Panc1 (cell line): ENCODE measurements around the gene MAT2A.

ENCODE experiments used
- POLR2AphosphoS5 ChIP-seq: IDR thresholded peaks from 2 replicates; pipeline ENCODE4 v1.6.1; 2012; ENCODE audit warnings: mild to moderate bottlenecking, low read depth, low read length, moderate library complexity
- SIN3A ChIP-seq: IDR thresholded peaks from 2 replicates; pipeline ENCODE4 v1.6.1; 2012; ENCODE audit warnings: low read depth, mild to moderate bottlenecking, low read length, moderate library complexity, borderline replicate concordance; ENCODE audit not compliant: insufficient read depth
- TCF7L2 ChIP-seq: IDR thresholded peaks from 2 replicates; pipeline ENCODE4 v1.6.1; 2011; ENCODE audit warnings: mild to moderate bottlenecking, low read depth, low read length, inconsistent platforms
- TF ChIP-seq, protein P1 (sequence below): fragments of 450-650 bp; IDR thresholded peaks from 2 replicates; pipeline ENCODE4 v1.5.1; 2017; ENCODE audit warnings: mild to moderate bottlenecking

DNA sequence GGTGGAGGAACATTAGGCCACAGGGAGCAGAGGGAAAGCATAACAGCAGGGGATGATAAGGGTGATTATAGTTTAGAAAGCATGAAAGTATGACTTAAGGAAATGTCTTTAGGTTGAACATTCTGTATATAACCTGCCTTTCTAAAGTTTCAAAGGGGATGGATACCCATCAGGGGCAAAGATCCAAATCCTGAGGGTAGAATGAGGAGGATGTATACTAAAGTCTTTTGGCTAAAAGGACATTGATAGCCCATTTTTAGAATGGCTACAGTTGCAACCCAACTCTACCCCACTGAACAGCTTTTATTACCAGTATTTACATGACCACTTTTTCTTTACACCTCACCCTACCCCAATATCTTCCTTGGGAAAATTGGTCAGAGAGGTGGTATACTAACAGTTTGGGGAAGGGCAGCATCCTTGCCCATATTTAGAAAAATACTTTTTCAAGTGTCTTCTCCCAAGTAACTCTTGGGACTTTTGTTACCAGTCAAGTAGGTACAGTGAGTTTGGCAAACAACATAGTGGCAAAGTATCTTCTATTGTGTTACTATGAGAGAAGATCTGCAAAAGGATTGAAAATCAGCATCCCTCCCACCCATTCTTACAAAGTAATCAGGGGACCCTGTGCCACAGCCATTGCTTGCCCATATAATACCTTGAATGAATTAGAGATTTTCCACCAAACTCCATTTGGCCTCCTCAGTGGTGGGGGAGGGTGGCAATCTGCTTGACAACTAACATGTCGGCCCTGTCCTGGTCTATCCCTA lies 8.3 kb downstream of the MAT2A start:
- TF ChIP-seq, protein P1, sequence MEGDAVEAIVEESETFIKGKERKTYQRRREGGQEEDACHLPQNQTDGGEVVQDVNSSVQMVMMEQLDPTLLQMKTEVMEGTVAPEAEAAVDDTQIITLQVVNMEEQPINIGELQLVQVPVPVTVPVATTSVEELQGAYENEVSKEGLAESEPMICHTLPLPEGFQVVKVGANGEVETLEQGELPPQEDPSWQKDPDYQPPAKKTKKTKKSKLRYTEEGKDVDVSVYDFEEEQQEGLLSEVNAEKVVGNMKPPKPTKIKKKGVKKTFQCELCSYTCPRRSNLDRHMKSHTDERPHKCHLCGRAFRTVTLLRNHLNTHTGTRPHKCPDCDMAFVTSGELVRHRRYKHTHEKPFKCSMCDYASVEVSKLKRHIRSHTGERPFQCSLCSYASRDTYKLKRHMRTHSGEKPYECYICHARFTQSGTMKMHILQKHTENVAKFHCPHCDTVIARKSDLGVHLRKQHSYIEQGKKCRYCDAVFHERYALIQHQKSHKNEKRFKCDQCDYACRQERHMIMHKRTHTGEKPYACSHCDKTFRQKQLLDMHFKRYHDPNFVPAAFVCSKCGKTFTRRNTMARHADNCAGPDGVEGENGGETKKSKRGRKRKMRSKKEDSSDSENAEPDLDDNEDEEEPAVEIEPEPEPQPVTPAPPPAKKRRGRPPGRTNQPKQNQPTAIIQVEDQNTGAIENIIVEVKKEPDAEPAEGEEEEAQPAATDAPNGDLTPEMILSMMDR = no peak
- TF ChIP-seq TCF7L2 (peak; percentile 51; the same call in 1 of the 2 replicates), POLR2AphosphoS5 (peak; percentile 64), SIN3A (peak; percentile 4; the same call in 1 of the 2 replicates)
